KMS-11 (cell line): ENCODE results near the gene GALNT17.

Experiments used
- H2AFZ ChIP-seq: fragments of 200-600 bp; sonication (generic); 2 replicates; pipeline ENCODE4 v1.6.1; 2016; ENCODE audit warnings: antibody characterized with exemption, mixed run types, low read depth
- H3K27ac ChIP-seq: fragments of 200-600 bp; sonication (generic); 2 replicates; pipeline ENCODE4 v1.6.1; 2016; ENCODE audit warnings: mild to moderate bottlenecking, mixed run types
- H3K27me3 ChIP-seq: fragments of 200-600 bp; sonication (generic); 2 replicates; pipeline ENCODE4 v1.6.1; 2017; ENCODE audit warnings: mild to moderate bottlenecking, low read depth, mixed run types, moderate library complexity; ENCODE audit not compliant: insufficient read depth
- H3K36me3 ChIP-seq: fragments of 200-600 bp; sonication (generic); 2 replicates; pipeline ENCODE4 v1.6.1; 2017; ENCODE audit warnings: mild to moderate bottlenecking, mixed run types; ENCODE audit not compliant: insufficient read depth
- H3K4me1 ChIP-seq: fragments of 200-600 bp; sonication (generic); 2 replicates; pipeline ENCODE4 v1.6.1; 2016; ENCODE audit warnings: mild to moderate bottlenecking, low read depth, mixed run types; ENCODE audit not compliant: poor library complexity, severe bottlenecking
- H3K4me2 ChIP-seq: fragments of 200-600 bp; sonication (generic); 2 replicates; pipeline ENCODE4 v1.7.0; 2016; ENCODE audit warnings: mild to moderate bottlenecking, mixed run types
- H3K4me3 ChIP-seq: fragments of 200-600 bp; sonication (generic); IDR thresholded peaks from 2 replicates; pipeline ENCODE4 v1.6.1; 2017; ENCODE audit warnings: low read depth, low read length, mixed read lengths; ENCODE audit not compliant: insufficient read depth
- H3K79me2 ChIP-seq: fragments of 200-600 bp; sonication (generic); 2 replicates; pipeline ENCODE4 v1.6.1; 2016; ENCODE audit warnings: low read depth, mixed run types; ENCODE audit not compliant: insufficient read depth
- H3K9ac ChIP-seq: fragments of 200-600 bp; sonication (generic); 2 replicates; pipeline ENCODE4 v1.6.1; 2016; ENCODE audit warnings: mild to moderate bottlenecking, mixed run types
- H4K20me1 ChIP-seq: fragments of 200-600 bp; sonication (generic); 2 replicates; pipeline ENCODE4 v1.6.1; 2016; ENCODE audit warnings: mild to moderate bottlenecking, mixed run types; ENCODE audit not compliant: insufficient read depth
- TF ChIP-seq, protein P1 (sequence below): fragments of 200-600 bp; sonication (generic); conservative IDR thresholded peaks from 2 replicates; pipeline ENCODE4 v1.6.1; 2017; ENCODE audit warnings: low read depth, mild to moderate bottlenecking, antibody characterized with exemption, low read length, moderate library complexity, mixed read lengths

The GALNT17 gene

DNA sequence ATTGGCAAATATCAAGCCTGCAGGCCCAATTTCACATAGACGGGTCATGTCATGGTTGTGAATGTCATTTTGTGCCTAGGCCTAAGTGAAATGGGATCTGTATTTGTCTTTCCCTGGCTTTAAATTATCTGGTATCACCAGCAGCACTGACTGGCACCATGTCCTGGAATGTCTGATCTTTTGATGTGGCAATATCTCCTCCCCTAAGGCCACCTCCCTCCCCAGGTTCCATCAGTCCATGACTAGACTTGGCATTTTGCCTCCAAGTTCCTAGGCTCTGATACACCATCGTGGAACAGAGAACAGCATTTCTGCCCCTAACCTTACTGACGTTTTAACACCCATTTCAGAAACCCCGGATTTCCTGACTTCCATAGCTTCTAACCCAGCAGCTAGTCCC lies 513.9 kb downstream of the GALNT17 start:
- H3K27me3 ChIP-seq: no peaks in the 10 kb centered on the region
- no peaks in the 10 kb centered on the region for H3K79me2 ChIP-seq
- H3K27ac ChIP-seq: no peak overlapping the region
- no peak overlapping the region for H3K4me2 ChIP-seq
- no peak overlapping the region for H3K4me3 ChIP-seq
- H3K36me3 ChIP-seq: no peaks in the 10 kb centered on the region
- H3K4me1 ChIP-seq: no peaks in the 10 kb centered on the region
- TF ChIP-seq, protein P1, sequence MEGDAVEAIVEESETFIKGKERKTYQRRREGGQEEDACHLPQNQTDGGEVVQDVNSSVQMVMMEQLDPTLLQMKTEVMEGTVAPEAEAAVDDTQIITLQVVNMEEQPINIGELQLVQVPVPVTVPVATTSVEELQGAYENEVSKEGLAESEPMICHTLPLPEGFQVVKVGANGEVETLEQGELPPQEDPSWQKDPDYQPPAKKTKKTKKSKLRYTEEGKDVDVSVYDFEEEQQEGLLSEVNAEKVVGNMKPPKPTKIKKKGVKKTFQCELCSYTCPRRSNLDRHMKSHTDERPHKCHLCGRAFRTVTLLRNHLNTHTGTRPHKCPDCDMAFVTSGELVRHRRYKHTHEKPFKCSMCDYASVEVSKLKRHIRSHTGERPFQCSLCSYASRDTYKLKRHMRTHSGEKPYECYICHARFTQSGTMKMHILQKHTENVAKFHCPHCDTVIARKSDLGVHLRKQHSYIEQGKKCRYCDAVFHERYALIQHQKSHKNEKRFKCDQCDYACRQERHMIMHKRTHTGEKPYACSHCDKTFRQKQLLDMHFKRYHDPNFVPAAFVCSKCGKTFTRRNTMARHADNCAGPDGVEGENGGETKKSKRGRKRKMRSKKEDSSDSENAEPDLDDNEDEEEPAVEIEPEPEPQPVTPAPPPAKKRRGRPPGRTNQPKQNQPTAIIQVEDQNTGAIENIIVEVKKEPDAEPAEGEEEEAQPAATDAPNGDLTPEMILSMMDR: no peak
- no peak overlapping the region for H3K9ac ChIP-seq
- no peaks in the 10 kb centered on the region for H4K20me1 ChIP-seq
- H2AFZ ChIP-seq: no peak overlapping the region

DNA sequence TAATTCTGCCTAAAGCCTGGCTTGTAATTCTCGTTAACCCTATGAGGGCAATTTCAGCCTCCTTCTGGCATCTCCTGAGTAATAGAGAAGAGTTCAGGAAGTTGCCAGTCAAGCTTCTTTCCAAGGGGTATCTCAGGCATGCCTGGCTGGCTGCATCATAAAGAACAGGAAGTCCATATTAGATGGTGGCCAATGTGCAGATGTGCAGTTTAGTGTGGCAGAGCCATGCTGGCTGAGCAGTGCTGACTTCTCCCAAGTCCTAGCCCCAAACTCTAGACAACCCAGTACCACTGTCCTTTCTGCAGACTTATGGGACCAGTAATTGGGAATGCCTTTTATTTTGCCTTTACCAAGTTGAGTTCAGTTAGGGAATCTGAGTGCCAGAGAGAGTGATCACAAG lies 517.9 kb downstream of the GALNT17 start:
- H3K36me3 ChIP-seq: no peaks in the 10 kb centered on the region
- H3K27ac ChIP-seq: no peak overlapping the region
- TF ChIP-seq, protein P1: no peak
- no peak overlapping the region for H3K4me2 ChIP-seq
- H3K4me3 ChIP-seq: no peak overlapping the region
- no peaks in the 10 kb centered on the region for H3K27me3 ChIP-seq
- H3K4me1 ChIP-seq: no peaks in the 10 kb centered on the region
- H4K20me1 ChIP-seq: no peaks in the 10 kb centered on the region
- H3K9ac ChIP-seq: no peak overlapping the region
- no peaks in the 10 kb centered on the region for H3K79me2 ChIP-seq
- H2AFZ ChIP-seq: no peak overlapping the region

DNA sequence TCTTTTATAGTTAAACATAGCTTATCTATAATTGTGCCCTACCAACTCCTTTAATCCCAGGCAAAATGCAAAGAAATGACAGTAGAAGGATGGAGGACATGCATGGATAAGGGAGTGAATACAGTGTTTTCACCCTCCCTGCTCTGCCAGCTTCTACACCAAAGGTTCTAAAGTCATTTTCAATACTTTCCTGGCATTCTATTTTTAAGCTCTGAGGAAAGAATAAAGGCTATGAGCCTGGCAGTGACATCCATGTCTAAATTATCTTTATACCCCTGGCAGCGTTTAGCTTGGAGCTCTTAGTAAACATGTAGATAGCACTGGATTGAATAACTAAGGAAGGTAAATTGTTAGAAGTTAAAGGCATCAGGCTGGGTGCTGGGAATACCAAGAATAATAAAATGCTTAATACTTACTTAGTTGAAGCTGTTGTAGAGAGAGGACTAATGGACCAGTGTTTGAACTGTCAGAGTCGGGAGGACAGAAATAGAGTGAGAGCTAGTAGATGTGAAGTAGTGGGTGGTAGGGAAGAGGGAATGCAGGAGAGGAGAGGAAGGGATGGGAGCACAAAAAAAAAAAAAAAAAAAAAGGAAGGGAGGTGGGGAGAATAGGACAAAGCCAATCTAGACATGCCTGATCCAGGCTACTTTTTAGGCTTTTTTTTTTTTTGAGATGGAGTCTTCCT lies 518.9 kb downstream of the GALNT17 start:
- Histone ChIP-seq H2AFZ (no peak overlapping the region), H3K4me2 (no peak overlapping the region), H3K4me1 (no peaks in the 10 kb centered on the region), H3K27me3 (no peaks in the 10 kb centered on the region), H3K79me2 (no peaks in the 10 kb centered on the region), H3K9ac (no peak overlapping the region), H4K20me1 (no peaks in the 10 kb centered on the region), H3K36me3 (no peaks in the 10 kb centered on the region), H3K4me3 (no peak overlapping the region), H3K27ac (no peak overlapping the region)
- TF ChIP-seq, protein P1: no peak

DNA sequence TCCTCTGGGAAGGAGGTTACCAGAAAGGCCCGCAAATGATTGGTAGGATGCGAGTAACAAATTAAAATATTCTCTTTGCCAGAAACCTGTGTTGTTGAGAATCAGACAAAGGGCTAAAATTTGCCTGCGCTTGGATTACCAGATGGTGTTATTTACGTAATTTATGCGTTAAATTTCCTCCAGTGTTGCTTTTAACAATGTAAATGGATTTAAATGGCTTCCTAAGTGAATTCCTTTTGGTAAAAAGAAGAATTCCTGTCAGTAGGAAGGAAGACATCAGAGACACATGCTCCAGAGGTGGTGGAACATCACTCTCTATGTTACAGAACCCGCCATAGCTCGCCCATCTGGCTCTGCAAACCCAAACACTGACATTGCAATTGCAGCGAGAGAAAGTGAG lies 520.6 kb downstream of the GALNT17 start:
- no peaks in the 10 kb centered on the region for H4K20me1 ChIP-seq
- no peaks in the 10 kb centered on the region for H3K36me3 ChIP-seq
- H3K4me2 ChIP-seq: no peak overlapping the region
- H3K79me2 ChIP-seq: no peaks in the 10 kb centered on the region
- H3K4me3 ChIP-seq: no peak overlapping the region
- no peaks in the 10 kb centered on the region for H3K4me1 ChIP-seq
- H3K27me3 ChIP-seq: no peaks in the 10 kb centered on the region
- no peak overlapping the region for H3K27ac ChIP-seq
- TF ChIP-seq, protein P1: no peak
- no peak overlapping the region for H3K9ac ChIP-seq
- no peak overlapping the region for H2AFZ ChIP-seq
